SK-N-SH treated with all-trans-retinoic acid at 6 μM for 48 hours (cell line): ENCODE measurements around the gene THOC7.

Experiments used
- PPARA ChIP-seq: fragments of 250-450 bp; sonication (Bioruptor Pico); IDR thresholded peaks from 2 replicates; pipeline ENCODE4 v1.5.0; 2020; ENCODE audit warnings: mild to moderate bottlenecking, borderline replicate concordance
- TCF4 ChIP-seq: fragments of 250-450 bp; sonication (Bioruptor Pico); IDR thresholded peaks from 2 replicates; pipeline ENCODE4 v1.8.0; 2021; ENCODE audit warnings: mild to moderate bottlenecking, moderate library complexity, borderline replicate concordance
- ZC3H10 ChIP-seq: fragments of 250-450 bp; sonication (Bioruptor Pico); IDR thresholded peaks from 2 replicates; pipeline ENCODE4 v1.5.1; 2021; ENCODE audit warnings: mild to moderate bottlenecking, moderate library complexity

DNA sequence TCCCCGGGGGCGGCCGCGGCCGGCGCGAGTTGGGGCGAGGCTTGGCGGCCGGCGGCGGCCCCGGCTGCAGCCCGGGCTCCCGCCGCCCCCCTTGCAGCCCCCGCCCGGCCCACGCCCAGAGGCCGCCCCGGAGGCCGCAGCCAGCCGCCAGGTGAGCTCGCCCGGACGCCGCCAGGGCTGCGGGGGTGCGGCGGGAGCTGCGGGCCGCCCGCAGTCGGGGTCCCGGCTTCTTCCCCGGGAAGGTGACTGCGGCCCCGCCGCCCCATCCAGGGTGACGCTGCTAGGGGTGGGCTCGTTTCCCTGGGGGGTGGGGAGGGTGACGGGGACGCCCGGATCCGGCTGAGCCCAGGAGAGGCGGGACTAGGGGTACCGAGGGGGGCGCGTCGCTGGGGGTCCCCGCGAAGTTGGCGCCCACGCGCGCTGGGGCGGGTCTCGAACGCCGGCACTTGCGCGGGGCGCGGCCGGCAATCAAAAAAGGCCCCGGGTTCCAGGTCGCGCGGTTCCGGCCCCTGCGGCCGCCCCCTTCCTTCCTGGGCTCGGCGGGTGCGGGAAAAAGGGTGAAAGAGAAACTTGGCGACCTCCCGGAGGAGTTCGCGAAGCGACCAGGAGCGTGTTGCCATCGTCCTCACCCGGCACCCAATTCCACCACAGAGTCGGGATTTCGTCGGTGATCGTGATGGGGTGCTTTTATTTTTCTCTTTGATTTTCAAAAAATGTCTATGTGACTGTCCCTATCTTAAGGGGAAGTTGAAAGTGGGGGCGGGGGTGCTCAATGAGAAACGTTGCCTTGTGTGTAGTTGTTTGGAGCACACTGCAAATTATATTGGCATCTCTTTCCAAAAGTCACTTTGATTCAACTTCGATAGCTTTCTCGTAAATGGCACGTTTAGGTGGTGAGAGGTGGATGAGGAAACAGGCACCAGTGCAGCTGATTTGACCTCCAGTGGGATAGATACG lies 681 bp upstream of the THOC7 start:
- TF ChIP-seq PPARA (CRISPR knock-in tag) (no peak), TCF4 (no peak), ZC3H10 (no peak)
